Activated naive CD8-positive, alpha-beta T cell treated with anti-CD3 and anti-CD28 coated beads, Interleukin-2, amount 50 U/mL, for 24 hours (primary cell): ENCODE results near the gene RBM10.
A peak's percentile ranks its signal among the peaks of the same experiment; 100 is the strongest.

Source experiments
- ATAC-seq: fragments of 150-1000 bp; cut with Tn5 transposase; one replicate; pipeline ENCODE4 v1.10.0; 2021
- DNase-seq: peaks from one replicate; pipeline ENCODE4 v3.0.0; 2021
- H3K27ac Mint-ChIP-seq: one replicate; pipeline ENCODE4 v1.8.0; 2021; ENCODE audit warnings: mild to moderate bottlenecking, mixed read lengths
- H3K27me3 Mint-ChIP-seq: one replicate; pipeline ENCODE4 v1.8.0; 2021; ENCODE audit warnings: mixed read lengths
- H3K36me3 Mint-ChIP-seq: one replicate; pipeline ENCODE4 v1.8.0; 2021; ENCODE audit warnings: low read depth, mixed read lengths
- H3K4me1 Mint-ChIP-seq: one replicate; pipeline ENCODE4 v1.8.0; 2021; ENCODE audit warnings: mixed read lengths
- H3K4me3 Mint-ChIP-seq: one replicate; pipeline ENCODE4 v1.8.0; 2021; ENCODE audit warnings: mild to moderate bottlenecking, moderate library complexity, mixed read lengths
- H3K9me3 Mint-ChIP-seq: one replicate; pipeline ENCODE4 v1.8.0; 2021; ENCODE audit warnings: mixed read lengths

Gene RBM10

GRCh38 chrX:47193475-47194193 is 48.6 kb downstream of the RBM10 start, which contains the start of gene UBA1:
UBA1 (plus strand) TSS chrX:47193829; CDS start chrX:47198803, 4,974 bp downstream.
- Mint-ChIP-seq H3K4me1 (peaks cover 60% of the 10 kb centered on the region), H3K9me3 (no peaks in the 10 kb centered on the region), H3K4me3 (peak within 1 kb of the TSS; percentile 90), H3K36me3 (peaks cover 28% of the 10 kb centered on the region), H3K27me3 (no peaks in the 10 kb centered on the region), H3K27ac (peak within 1 kb of the TSS; percentile 86)
- DNase-seq (peak; percentile 87), ATAC-seq (peak; percentile 56)

- H3K9me3 Mint-ChIP-seq, result no peaks in the 10 kb centered on the region
- peaks cover 31% of the 10 kb centered on the region for H3K36me3 Mint-ChIP-seq
- H3K27ac Mint-ChIP-seq, result peak overlapping the region; percentile 83
- DNase-seq, result no peak
- no peak for ATAC-seq
- peaks cover 53% of the 10 kb centered on the region for H3K4me1 Mint-ChIP-seq
- H3K4me3 Mint-ChIP-seq, result peak overlapping the region; percentile 90
- no peaks in the 10 kb centered on the region for H3K27me3 Mint-ChIP-seq
Measured at GRCh38 chrX:47194194-47194787, 49.3 kb downstream of the RBM10 start.

- H3K4me1 Mint-ChIP-seq, result peaks cover 45% of the 10 kb centered on the region
- H3K36me3 Mint-ChIP-seq, result peaks cover 36% of the 10 kb centered on the region
- H3K27me3 Mint-ChIP-seq, result no peaks in the 10 kb centered on the region
- H3K4me3 Mint-ChIP-seq, result peak overlapping the region; percentile 90
- peak overlapping the region; percentile 87 for H3K27ac Mint-ChIP-seq
- ATAC-seq, result no peak
- no peak for DNase-seq
- H3K9me3 Mint-ChIP-seq, result no peaks in the 10 kb centered on the region
Measured at GRCh38 chrX:47196098-47196497, 51.1 kb downstream of the RBM10 start.

- Mint-ChIP-seq H3K27me3 (no peaks in the 10 kb centered on the region), H3K9me3 (no peaks in the 10 kb centered on the region), H3K36me3 (peaks cover 46% of the 10 kb centered on the region), H3K4me1 (peaks cover 42% of the 10 kb centered on the region), H3K4me3 (peak overlapping the region; percentile 90), H3K27ac (peak overlapping the region; percentile 31)
- no peak for ATAC-seq
- DNase-seq, result no peak
Measured at GRCh38 chrX:47197526-47197925, 52.5 kb downstream of the RBM10 start.

- Mint-ChIP-seq H3K27me3 (no peaks in the 10 kb centered on the region), H3K4me3 (no peak overlapping the region), H3K27ac (no peak overlapping the region), H3K36me3 (peaks cover 42% of the 10 kb centered on the region), H3K4me1 (peaks cover 36% of the 10 kb centered on the region), H3K9me3 (no peaks in the 10 kb centered on the region)
- ATAC-seq, result no peak
- DNase-seq, result no peak
Measured at GRCh38 chrX:47198026-47198686, 53.1 kb downstream of the RBM10 start.

- Mint-ChIP-seq H3K4me1 (peaks cover 32% of the 10 kb centered on the region), H3K4me3 (no peak overlapping the region), H3K27ac (no peak overlapping the region), H3K9me3 (no peaks in the 10 kb centered on the region), H3K36me3 (peaks cover 42% of the 10 kb centered on the region), H3K27me3 (no peaks in the 10 kb centered on the region)
- ATAC-seq (no peak), DNase-seq (no peak)
Measured at GRCh38 chrX:47198687-47199080, 53.7 kb downstream of the RBM10 start.

GRCh38 chrX:47199286-47199685 is 54.3 kb downstream of the RBM10 start:
- no peak for DNase-seq
- no peak overlapping the region for H3K27ac Mint-ChIP-seq
- no peak overlapping the region for H3K4me3 Mint-ChIP-seq
- H3K9me3 Mint-ChIP-seq, result no peaks in the 10 kb centered on the region
- H3K4me1 Mint-ChIP-seq, result peaks cover 32% of the 10 kb centered on the region
- ATAC-seq, result no peak
- peaks cover 41% of the 10 kb centered on the region for H3K36me3 Mint-ChIP-seq
- H3K27me3 Mint-ChIP-seq, result no peaks in the 10 kb centered on the region

- no peak overlapping the region for H3K27ac Mint-ChIP-seq
- peaks cover 24% of the 10 kb centered on the region for H3K4me1 Mint-ChIP-seq
- DNase-seq (no peak), ATAC-seq (no peak)
- H3K4me3 Mint-ChIP-seq, result no peak overlapping the region
- no peaks in the 10 kb centered on the region for H3K9me3 Mint-ChIP-seq
- peaks cover 38% of the 10 kb centered on the region for H3K36me3 Mint-ChIP-seq
- no peaks in the 10 kb centered on the region for H3K27me3 Mint-ChIP-seq
Measured at GRCh38 chrX:47200385-47201150, 55.5 kb downstream of the RBM10 start.

GRCh38 chrX:47201345-47201944 is 56.4 kb downstream of the RBM10 start:
- Mint-ChIP-seq H3K36me3 (peaks cover 34% of the 10 kb centered on the region), H3K27me3 (no peaks in the 10 kb centered on the region), H3K27ac (no peak overlapping the region), H3K4me3 (no peak overlapping the region), H3K4me1 (peaks cover 15% of the 10 kb centered on the region), H3K9me3 (no peaks in the 10 kb centered on the region)
- no peak for ATAC-seq
- DNase-seq, result no peak

GRCh38 chrX:47202316-47202715 is 57.3 kb downstream of the RBM10 start:
- no peaks in the 10 kb centered on the region for H3K27me3 Mint-ChIP-seq
- H3K4me1 Mint-ChIP-seq, result peaks cover 7% of the 10 kb centered on the region
- ATAC-seq, result no peak
- no peak overlapping the region for H3K27ac Mint-ChIP-seq
- no peaks in the 10 kb centered on the region for H3K9me3 Mint-ChIP-seq
- DNase-seq, result no peak
- H3K4me3 Mint-ChIP-seq, result no peak overlapping the region
- peaks cover 42% of the 10 kb centered on the region for H3K36me3 Mint-ChIP-seq

- H3K4me3 Mint-ChIP-seq, result no peak overlapping the region
- no peaks in the 10 kb centered on the region for H3K27me3 Mint-ChIP-seq
- no peak overlapping the region for H3K27ac Mint-ChIP-seq
- H3K4me1 Mint-ChIP-seq, result peaks cover 3% of the 10 kb centered on the region
- peaks cover 43% of the 10 kb centered on the region for H3K36me3 Mint-ChIP-seq
- no peaks in the 10 kb centered on the region for H3K9me3 Mint-ChIP-seq
- ATAC-seq (no peak), DNase-seq (no peak)
Measured at GRCh38 chrX:47202877-47203276, 57.9 kb downstream of the RBM10 start.

- no peak overlapping the region for H3K27ac Mint-ChIP-seq
- DNase-seq, result no peak
Measured at GRCh38 chrX:47204970-47205369, 59.9 kb downstream of the RBM10 start.

GRCh38 chrX:47206316-47206715 is 61.3 kb downstream of the RBM10 start:
- Mint-ChIP-seq H3K27ac (no peak overlapping the region), H3K4me3 (no peak overlapping the region), H3K27me3 (no peaks in the 10 kb centered on the region), H3K4me1 (peaks cover 3% of the 10 kb centered on the region), H3K9me3 (no peaks in the 10 kb centered on the region), H3K36me3 (peaks cover 28% of the 10 kb centered on the region)
- no peak for ATAC-seq
- no peak for DNase-seq

More at GRCh38 chrX:47204970-47205369, 59.9 kb downstream of the RBM10 start:
- Mint-ChIP-seq H3K4me3 (no peak overlapping the region), H3K4me1 (peaks cover 3% of the 10 kb centered on the region), H3K9me3 (no peaks in the 10 kb centered on the region), H3K36me3 (peaks cover 37% of the 10 kb centered on the region), H3K27me3 (no peaks in the 10 kb centered on the region)
- no peak for ATAC-seq

GRCh38 chrX:47208108-47208507 is 63.1 kb downstream of the RBM10 start:
- no peak overlapping the region for H3K27ac Mint-ChIP-seq
- H3K9me3 Mint-ChIP-seq, result no peaks in the 10 kb centered on the region
- H3K36me3 Mint-ChIP-seq, result peaks cover 25% of the 10 kb centered on the region
- peaks cover 3% of the 10 kb centered on the region for H3K4me1 Mint-ChIP-seq
- no peak for DNase-seq
- no peaks in the 10 kb centered on the region for H3K27me3 Mint-ChIP-seq
- H3K4me3 Mint-ChIP-seq, result no peak overlapping the region
- no peak for ATAC-seq
